GM21529 (cell line): Measurements from ENCODE around the gene ADH1C.
"Not testable (repeated sequence)": the region's sequence is repeated elsewhere in the genome, so short reads cannot be mapped to it uniquely, and the experiment has no call there.

Experiments used
- ATAC-seq: cut with Tn5 transposase; IDR thresholded peaks from one replicate; pipeline ENCODE4 v1.9.1; 2021; ENCODE audit not compliant: unreplicated experiment

ADH1C gene

DNA sequence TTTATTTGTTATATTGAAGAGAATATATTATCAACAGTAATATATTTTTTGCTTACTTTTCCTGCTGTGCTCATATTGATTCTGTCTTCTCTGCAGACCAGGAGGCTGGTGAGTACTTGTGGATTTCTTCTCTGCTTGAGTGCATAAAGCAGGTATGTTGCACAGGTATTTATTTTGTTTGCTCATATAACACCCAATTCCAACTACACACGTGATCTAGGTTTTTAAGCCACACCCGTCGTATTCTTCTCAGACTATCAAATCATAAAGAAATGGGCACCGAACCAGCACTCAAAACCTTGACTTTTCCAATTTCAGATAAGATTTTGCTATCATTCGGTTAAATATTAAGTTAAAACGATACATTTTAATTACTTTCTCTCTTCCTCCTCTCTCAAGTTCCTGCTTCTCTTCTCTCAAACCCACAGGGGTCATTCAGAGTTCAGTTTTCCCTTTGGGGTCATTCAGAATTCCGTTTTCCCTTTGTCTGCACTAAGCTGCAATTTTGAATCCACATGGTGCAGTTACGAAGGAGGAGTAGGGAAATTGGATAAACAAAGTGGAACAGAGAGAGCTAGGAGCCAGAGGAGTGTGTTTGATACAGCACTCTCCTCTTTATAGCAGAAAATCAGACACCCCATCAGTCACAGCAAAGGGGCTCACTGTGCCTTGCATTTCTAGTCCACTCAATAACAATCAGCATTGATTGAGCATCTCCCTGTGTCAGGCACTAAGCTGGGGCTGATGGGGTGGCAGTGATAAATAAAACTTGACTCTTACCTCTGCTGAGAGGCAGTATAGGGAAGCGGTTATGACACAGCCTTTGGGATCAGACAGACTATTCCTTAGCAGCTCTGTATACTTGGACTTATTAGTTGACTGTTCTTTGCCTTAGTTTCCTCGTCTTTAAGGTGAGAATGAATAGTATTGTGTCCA, at the start of gene ADH1C:
Gene ADH1C, minus strand, starts transcription at position 145 of the 936 bp plus-strand sequence. Its CDS starts 71 bp downstream, at position 74.
- ATAC-seq = no peak

DNA sequence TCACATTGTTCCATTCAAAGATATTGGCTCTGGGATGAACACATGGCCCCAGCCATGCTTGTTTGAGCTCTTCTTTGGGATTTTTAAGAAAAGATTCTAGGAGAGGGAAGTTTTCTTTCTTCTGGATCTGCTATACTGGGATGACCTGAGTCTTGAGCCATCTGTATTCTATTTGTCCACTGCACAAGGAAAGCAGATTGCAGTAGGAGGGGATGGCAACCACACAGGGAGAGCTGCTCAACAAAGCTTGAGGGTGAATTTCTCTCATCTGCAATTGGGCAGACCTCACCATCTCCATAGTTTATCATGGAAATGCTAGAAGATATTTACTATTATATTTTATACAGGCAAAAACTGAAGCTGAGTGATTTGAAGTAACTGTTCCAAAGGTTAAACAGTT, 48.3 kb upstream of the ADH1C start:
- no peak for ATAC-seq

DNA sequence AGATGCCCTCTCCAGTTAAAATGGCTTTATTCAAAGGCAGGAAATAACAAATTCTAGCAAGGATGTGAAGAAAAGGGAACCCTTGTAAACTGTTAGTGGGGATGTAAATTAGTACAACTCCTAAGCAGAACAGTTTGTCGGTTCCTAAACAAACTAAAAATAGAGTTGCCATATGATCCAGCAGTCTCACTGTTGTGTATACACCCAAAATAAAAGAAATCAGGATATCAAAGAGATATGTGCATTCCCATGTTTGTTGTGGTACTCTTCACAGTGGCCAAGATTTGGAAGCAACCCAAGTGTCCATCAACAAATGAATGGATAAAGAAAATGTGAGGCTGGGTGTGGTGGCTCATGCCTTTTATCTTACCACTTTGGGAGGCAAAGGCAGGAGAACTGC, 46.5 kb upstream of the ADH1C start:
- no peak for ATAC-seq

DNA sequence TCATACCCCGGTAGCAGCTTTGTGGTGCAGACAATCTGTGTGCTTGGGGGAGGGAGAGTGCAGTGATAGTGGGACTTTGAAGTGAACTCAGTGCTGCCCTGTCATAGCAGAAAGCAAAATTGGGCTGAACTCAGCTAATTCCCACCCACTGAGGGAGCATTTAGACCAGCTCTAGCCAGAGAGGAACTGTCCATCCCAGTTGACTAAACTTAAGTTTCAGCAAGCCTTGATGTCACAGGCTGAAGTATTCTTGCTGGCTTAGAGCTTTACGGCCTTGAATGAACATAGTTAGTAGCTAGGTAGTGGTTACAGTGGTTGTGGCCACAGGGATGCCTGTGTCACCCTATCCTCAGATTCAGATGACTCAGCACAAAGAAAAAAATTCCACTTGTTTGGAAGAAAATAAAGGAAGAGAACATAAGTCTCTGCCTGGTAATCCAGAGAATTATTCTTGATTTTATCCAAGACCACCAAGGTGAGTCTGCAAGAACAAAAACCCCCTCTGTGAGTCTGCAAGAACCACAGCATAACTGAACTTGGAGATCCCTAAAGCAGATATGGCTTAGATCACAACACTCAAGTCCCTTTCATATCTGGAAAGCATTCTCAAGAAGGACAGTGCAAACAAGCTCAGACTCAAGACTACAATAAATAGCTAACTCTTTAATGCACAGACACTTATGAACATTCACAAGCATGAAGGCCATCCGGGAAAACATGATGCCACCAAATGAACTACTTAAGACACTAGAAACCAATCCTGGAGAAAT, 43.2 kb upstream of the ADH1C start:
- ATAC-seq = no peak

DNA sequence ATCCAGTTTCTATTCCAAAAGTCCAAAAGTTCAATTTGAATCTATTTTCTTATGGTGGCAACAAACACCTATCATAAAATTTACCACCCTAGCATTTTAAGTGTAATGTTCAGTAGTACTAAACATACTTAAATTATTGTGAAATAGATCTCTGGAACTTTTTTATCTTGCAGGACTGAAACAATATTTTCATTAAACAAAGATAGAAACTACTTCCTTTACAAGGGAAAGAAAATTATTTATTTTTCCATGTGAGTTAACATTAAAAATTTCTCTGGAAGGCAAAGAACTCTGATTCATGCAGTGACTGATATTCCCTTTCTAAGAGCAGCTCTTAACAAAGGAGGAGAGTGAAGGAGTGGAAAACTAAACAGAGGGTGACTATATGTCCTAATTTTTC, 42.4 kb upstream of the ADH1C start:
- ATAC-seq = no peak

DNA sequence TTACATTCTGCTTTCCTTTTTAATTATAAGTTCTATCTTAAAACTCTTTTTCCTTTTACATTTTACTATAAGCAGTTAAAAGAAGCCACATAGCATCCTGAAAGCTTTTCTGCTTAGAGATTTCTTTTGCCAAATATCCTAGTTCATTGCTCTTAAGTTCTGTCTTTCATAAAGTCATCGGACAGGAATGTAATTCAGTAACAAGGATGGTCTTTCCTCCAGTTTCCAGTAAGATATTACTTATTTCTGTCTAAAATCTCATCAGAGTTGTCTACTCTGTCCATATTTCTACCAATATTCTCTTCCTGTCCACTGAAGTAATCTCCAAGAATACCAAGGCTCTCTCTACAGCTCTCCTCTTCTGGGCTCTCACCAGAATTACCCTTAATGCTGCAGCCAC, 37.5 kb upstream of the ADH1C start:
- no peak for ATAC-seq

DNA sequence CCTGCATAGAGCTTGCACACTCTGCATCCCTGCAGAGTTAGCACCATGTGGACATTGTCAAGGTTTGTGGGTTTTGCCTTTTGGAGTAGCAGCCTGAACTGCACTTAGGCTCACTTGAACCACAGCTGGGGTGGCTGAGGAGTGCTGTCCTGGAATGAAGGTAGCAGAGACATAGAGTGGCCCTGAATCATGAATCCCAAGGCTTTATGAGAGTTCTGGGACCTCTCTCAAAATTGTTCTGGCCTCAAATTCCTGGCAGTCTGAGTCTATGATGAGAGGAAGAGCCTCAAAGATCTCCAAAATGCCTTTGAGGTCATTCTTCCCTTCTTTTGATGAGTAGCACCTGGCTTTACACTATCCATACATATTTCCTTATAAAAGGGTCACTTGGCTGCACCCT, 37.1 kb upstream of the ADH1C start:
- ATAC-seq = no peak

DNA sequence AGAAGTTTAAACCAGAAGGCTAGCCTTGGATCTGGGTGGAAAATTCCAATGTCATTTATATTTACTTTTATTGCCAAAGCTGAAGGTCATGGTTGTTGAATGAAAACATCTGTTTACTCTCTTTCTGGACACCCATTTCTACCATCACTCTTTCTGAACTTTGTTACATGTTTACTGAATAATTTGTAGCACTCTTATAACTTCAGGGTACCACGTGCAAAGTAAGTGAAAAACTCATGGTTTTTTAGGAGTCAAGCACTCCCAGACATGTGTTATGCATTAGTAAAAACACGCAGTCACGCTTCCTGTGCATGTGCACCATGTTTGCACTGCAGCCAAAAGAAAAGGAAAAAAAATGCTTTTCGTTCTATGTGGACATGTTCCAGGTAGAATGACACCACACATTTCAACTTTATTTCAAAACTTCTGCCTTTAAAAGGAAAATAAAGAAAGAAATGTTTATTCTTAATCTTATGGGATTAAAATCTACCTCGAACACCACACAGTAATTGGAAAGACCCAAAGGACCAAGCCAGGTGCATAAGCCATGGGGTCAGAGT, 31.4 kb upstream of the ADH1C start:
- no peak for ATAC-seq

DNA sequence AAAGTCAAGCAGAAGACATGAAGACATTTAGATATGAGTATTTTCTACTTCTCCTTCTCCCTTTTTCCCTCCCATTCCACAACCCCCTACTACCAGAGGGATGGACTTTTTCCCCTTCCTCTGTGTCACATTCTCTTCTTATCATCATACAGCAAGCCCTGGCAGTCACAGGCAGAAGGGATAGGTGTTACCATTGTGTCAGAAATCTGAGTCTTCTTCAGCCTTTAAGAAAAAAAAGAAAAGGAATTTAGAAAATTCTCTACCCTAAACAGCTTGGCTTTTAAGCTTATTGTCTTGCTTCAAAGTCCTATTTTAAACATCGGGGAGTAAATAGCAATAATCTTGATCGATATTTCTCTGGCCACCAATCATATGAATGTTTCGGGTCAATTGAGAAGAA, 30.9 kb upstream of the ADH1C start:
- no peak for ATAC-seq

DNA sequence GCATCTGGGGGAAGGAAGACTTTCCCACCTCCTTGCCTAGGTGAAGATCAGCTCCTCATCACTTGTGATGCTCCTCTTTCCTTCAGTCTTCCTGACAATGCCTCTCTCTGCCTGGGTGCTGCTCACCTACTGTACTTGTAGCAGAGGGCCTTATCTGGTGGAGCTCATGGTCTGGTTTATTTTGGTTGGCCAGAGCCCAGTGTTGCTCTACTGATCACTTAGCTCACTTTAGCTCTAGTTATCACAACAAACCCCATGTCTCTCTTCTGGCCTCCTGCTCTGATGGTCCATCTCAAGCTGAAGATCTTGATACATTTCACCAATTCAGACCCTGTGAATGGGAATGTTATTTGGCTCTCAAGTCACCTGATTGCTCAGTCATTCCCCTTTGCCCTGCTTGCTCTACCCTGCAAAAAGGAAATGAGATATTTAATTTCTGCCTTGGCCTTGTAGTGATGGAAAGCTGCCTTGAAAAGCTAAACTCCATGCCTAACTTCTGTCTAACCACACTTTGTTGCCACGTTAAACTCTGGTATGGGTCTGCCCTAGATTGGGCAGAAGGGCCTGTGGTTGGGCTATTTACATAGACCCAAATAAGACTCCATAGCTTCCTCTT, 30.3 kb upstream of the ADH1C start:
- no peak for ATAC-seq

DNA sequence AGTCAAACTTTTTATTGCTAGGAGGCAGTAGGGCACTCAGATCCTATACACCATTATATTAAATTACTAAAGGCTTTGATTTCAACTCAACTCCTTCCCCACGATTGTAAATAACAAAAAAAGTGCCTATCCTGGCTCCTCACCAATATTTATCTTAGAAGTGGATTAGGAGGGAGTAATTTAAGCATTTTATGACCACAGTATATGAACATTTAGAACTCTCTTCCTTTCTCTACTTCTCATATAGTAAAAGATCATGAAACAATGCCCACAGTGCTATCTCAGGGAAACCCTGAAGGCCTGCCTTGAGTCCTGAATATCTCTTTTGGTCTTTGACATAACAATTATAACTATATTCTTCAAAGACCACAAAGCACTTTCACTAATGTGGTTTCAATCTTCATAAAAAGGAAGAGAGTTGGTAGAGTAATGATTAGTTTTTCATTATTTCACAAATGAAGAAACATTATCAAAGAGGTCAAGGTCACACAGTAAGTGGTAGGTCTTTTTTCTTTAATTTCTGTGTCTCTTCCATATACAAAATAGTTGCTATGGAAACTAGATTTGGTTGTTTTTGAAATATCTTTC, 29.1 kb upstream of the ADH1C start:
- ATAC-seq = no peak

DNA sequence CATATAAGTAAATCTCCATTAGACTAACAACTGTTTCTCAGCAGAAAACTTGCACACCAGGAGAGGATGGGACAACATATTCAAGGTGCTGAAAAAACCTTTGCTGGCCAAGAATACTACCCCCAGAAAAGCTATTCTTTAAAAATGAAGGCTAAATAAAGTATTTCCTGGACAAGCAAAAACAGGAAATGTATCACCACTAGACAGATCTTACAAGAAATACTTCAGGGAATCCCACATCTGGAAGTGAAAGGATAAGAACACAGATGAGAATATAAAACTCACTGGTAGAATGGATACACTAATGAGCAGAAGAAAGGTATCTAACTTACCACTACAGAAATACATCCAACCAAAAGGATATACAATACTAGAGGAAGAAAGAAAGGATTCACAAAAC, 27.0 kb upstream of the ADH1C start:
- ATAC-seq = no peak

DNA sequence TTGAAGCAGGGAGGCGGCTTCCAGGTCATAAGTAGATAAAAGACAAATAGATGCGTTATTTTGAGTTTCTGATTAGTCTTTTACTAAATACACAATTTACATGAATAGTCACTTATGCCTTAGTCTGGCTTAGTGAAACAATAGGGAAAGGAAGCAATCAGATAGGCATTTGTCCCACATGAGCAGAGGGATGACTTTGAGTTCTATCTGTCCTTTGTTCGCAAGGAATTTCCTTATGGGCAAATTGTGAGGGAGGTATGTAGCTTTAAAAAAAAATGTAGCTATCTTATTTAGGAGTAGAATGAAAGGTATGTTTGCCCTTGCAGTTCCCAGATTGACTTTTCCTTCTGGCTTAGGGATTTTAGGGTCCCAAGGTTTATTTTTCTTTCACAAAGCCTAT, 26.3 kb upstream of the ADH1C start:
- ATAC-seq = no peak

DNA sequence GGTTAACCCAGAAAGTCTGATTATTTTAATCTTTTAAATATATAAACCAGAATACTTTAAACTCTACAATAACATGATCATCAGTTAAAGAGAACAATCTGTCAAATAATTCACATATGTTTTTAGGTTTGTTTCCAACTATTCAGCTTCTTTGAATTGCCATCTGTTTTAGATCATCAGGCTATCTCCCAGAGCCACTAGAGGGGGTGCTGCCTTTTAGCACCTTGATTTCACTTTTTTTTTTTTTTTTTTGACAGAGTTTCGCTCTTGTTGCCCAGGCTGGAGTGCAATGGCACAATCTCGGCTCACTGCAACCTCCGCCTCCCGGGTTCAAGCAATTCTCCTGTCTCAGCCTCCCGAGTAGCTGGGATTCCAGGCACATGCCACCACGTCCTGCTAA, 24.8 kb upstream of the ADH1C start:
- not testable (repeated sequence) for ATAC-seq

DNA sequence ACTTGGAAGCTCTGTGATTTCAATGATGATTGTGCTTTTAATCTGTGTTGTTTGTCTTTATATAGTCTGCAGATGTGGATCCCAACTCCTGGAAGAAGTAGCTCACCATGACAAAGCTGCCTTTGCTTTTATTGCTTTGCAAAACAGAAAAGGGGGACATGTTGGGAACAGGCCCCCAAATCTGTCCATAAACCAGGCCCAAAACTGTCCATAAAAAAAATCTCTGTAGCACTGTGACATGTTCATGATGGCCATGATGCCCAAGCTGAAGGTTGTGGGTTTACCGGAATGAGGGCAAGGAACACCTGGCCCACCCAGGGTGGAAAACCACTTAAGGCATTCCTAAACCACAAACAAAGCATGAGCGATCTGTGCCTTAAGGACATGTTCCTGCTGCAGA, 19.9 kb upstream of the ADH1C start:
- not testable (repeated sequence) for ATAC-seq

DNA sequence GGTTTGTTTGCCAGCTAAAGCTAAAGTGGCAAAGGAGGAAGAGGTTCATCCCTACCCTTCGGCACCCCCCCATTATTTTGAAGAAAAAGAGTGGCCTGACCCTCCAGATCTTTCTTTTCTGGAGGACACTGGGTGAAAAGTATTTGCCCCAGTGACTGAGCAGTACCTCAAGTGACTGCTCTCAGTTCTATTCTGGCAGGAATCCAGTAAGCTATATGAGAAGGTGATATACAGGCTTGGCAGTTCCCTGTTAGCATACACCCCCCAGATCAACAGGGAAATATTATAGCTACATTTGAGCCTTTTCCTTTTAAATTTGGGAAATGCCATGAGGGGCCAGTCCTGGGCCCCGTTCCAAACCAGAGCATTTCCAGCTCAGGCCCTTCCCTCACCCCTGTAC, 15.3 kb upstream of the ADH1C start:
- ATAC-seq = not testable (repeated sequence)

DNA sequence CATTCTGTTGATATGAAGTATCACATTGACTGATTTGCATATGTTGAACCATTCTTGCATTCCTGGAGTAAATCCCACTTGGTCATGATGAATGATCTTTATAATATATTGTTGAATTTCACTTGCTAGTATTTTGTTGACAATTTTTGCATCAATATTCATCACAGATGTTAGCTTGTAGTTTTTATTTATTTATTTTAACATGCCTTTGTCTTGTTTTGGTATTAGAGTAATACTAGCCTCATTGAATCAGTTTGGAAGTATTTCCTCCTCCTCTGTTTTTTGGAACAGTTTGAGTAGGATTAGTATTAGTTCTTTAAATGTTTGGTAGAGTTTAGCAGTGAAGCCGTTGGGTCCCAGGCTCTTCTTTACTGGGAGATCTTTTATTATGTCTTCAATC, 13.9 kb upstream of the ADH1C start:
- no peak for ATAC-seq

DNA sequence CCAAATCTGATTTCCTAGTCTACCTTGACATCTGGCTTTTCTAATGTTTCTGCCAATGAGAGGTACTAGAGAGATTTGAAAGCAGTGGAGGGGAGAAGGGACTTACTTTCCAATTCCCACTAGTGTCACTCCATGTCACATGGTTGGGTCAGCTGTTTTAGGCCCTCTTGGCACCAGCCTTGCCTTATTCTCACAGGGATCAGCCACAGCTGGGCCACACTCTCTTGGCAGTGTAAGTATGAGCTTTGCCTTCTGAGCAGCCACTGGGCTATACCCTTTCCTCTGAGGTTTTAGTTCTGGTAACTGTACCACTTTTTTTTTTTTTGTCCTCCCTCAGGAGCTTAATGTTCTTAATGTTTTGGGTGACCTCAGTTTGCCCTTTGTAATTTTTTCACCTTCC, 10.2 kb upstream of the ADH1C start:
- no peak for ATAC-seq

DNA sequence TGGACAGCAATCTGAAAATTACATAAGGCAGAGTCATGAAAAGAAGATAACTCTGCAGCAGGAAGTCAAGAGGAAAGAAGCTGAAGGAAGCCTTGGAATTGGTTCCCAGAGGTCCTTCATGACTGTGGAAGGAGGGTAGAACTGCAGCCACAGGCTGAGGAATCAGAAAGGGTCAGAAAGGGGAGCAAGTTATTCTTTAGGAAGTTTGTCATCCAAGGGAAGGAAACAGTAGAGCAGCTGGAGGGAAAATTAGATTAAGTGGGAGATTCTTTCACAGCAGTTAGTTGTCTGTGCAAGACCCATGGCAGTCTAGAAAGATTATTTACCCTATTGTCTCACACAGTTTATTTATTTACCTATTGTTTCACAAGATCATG, 9.3 kb upstream of the ADH1C start:
- ATAC-seq = no peak

DNA sequence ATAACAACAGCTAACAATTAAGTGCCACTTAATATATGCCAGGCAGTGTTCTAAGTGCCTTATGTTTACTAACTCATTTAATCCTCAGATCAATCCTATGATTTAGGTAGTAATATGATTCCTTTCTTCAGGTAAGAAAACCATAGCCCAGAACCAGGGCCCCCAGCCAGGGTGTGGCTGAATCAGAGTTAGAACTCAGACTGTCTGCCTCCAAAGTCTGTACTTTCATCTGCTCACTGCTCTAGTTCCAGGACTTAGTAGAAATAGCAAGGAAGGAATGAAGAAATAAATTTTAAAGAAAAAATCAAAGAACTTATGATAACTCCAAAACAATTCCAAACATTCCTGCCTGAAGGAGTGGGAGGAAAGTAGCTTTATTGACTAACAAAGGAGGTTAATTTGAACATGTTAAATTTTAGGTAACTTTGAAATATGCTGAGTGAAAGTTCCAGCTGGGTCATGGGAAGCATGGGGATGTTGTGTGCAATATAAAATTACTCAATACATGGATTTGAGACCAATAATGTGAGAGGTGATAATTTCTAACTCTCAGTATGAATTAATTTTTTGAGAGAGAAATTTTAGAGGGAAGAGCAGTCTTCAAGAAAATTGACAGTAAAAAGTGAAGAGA, 8.8 kb upstream of the ADH1C start:
- no peak for ATAC-seq
